ENCODE data around the gene CCDC68.
"Not testable (repeated sequence)": the region's sequence is repeated elsewhere in the genome, so short reads cannot be mapped to it uniquely, and the experiment has no call there.

Gene CCDC68, protein sequence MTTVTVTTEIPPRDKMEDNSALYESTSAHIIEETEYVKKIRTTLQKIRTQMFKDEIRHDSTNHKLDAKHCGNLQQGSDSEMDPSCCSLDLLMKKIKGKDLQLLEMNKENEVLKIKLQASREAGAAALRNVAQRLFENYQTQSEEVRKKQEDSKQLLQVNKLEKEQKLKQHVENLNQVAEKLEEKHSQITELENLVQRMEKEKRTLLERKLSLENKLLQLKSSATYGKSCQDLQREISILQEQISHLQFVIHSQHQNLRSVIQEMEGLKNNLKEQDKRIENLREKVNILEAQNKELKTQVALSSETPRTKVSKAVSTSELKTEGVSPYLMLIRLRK

GRCh38 chr18:54958704-54959625 lies at the start of gene CCDC68:
Gene CCDC68, minus strand, starts transcription at chr18:54959461. Its CDS starts 16,670 bp downstream, at chr18:54942791.
- no peak for DNase-seq

GRCh38 chr18:55007602-55008001 lies 48.3 kb upstream of the CCDC68 start:
- no peak for DNase-seq

DNA sequence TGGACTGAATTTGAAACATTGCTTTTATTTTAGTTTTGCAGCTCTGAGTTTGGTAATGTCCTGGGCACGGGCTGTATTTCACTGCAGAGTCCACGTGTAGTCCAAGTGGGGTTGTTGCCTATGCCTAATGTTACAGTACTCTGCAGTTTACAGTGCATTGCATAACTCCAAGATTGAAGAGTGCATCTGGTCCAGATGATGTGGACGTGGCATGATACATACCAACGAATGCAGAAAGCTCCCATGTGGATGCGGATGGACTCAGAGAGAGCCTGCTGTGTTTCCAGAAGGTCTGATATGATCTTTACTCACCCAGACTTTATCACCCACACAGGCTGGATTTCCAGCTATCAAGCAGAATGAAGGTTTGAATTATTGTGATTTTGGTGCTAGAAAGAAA lies 44.4 kb upstream of the CCDC68 start:
- no peak for DNase-seq

DNA sequence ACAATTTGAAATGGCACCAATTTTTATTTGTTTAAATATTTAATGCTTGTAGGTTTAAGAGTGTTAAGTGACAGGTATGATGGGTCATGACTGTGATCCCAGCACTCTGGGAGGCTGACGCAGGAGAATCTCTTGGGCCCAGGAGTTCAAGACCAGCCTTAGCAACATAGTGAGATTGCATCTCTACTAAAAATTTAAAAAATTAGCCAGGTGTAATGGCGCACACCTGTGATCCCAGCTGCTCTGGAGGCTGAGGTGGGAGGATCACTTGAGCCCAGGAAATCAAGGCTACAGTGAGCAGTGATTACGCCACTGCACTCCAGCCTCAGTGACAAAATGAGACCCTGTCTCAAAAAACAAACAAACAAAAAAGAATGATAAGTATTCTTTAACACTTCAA lies 43.0 kb upstream of the CCDC68 start:
- no peak for DNase-seq

- DNase-seq, result no peak
Observed at GRCh38 chr18:55001394-55002024, 42.2 kb upstream of the CCDC68 start.

DNA sequence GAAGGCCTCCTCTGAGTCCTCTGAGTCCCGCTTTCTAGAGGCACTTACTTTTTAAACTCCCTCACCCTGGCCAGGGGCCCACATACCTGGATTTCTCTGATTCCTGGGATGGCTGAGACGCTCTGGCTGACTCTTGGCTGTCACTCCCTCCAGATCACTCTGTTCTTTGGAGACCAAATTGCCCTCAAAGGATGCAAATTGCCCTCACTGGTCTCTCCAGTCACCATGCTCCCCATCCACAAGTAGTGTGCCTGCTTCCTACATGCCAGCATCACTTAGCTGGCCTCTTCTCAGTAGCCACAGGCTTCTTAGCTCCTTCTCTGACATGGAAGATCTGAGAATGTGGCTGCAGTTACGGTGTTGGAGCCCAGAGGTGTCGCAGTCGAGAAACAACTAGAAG lies 41.3 kb upstream of the CCDC68 start:
- no peak for DNase-seq

DNA sequence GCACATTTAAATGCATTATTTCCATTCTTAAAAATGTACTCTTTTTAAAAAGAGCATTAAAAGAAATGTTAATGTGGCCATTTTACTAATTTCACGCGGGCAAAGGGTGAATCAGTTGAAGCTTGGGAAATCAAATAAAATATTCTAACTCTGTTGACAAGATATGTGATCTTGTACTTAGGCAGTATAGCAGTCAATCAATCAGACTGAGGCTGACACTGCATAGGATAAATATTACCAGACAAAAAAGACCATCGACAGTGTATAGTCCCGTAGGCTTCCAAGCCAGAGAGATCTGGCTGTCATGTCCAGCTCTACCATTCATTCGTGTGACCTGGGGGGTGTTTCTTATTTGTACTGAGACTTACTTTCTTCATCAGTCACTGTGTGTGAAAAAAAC lies 39.8 kb upstream of the CCDC68 start:
- DNase-seq, result no peak

- DNase-seq, result no peak
Observed at GRCh38 chr18:54995421-54996143, 36.3 kb upstream of the CCDC68 start.

- DNase-seq, result no peak
Observed at GRCh38 chr18:54991981-54992380, 32.7 kb upstream of the CCDC68 start.

- no peak for DNase-seq
Observed at GRCh38 chr18:54984908-54985307, 25.6 kb upstream of the CCDC68 start.

DNA sequence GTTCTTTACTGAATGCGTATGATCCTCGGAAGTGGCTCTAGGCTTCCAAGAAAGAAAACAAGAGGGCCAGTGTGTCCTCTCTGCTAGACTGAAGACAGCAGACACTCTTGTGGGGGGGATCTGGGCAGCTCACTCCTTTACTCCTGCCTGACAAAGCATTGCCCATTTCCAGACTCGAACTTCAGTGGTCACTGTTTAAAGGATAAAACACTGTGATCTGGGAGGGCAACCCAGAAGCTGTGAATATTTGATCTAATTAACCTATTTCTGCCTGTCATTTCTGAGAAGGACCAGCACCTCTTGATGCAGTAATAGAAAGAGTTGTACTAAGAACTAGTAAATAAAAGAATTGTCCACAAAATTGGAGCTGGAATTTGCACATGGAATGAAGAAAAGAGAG lies 24.5 kb upstream of the CCDC68 start:
- DNase-seq, result no peak

- DNase-seq, result no peak
Observed at GRCh38 chr18:54983041-54983686, 23.9 kb upstream of the CCDC68 start.

- DNase-seq, result no peak
Observed at GRCh38 chr18:54981076-54981475, 21.8 kb upstream of the CCDC68 start.

DNA sequence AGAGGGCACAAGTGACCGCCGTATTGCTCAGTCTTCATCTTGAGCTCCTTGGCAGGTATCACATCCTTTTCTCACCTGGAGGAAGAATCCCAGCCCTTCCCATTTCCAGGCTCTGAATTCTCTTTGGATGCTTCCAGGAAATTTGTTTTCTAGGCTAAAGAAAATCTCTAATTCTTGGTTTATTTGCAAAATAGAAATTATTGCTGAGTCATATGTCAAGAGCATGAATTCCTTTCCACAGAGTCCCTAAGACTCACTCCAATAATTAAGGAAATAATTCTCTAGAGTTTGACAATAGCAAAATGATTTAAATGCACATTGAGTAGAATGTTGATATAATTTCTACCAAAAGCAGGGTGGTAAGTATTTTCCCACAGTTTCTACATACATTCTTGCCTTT lies 16.3 kb upstream of the CCDC68 start:
- no peak for DNase-seq

GRCh38 chr18:54973046-54973445 lies 13.8 kb upstream of the CCDC68 start:
- no peak for DNase-seq

DNA sequence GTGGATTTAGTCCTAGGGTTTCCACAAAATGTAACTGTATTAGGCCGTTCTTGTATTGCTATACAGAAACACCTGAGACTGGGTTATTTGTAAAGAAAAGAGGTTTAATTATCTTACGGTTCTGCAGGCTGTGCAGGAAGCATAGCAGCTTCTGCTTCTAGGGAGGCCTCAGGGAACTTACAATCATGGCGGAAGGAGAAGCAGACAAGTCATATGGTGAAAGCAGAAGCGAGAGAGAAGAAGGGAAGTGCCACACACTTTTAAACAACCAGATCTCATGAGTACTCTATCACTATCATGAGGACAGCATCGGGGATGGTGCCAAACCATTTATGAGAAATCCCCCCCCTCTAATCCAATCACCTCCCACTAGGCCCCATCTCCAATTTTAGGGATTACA lies 9.5 kb upstream of the CCDC68 start:
- no peak for DNase-seq

GRCh38 chr18:54968237-54968636 lies 9.0 kb upstream of the CCDC68 start:
- DNase-seq, result not testable (repeated sequence)

DNA sequence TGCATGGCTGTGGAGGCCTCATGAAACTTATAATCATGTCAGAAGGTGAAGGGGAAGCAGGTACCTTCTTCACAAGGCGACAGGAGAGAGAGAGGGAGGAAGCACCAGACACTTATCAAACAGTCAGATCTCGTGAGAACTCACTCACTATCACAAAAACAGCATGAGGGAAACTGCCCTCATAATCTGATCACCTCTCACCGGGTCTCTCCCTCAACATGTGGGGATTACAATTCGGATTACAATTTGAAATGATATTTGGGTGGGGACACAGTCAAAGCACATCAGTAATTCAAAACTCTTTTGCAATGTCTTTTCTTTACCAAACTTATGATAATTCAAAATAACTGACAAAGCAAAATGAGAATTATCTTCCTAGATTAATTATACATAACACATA lies 8.5 kb upstream of the CCDC68 start:
- DNase-seq, result no peak

- no peak for DNase-seq
Observed at GRCh38 chr18:54964741-54965140, 5.5 kb upstream of the CCDC68 start.

GRCh38 chr18:54962919-54963645 lies 3.8 kb upstream of the CCDC68 start:
- DNase-seq, result no peak

- DNase-seq, result no peak
Observed at GRCh38 chr18:54961868-54962267, 2.6 kb upstream of the CCDC68 start.

DNA sequence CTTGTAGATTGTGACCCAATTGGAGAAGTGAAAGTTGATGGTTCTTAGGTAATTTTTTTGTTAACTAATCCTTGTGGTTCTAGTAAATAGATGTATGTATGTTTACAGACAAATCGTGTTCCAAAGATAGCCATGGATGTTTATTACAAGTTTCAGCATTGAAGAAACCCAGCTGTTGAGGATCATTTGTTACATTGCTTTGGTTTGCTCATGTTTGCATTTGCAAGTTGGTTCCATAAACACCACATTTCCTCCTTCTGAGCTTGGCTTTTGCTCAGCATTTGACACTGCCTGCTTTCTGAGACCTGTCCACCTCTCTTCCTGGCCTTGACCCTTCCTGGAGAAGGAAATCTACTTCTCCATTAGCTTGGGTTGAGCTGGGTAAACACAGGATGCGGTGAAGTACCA lies 1.8 kb upstream of the CCDC68 start:
- DNase-seq, result no peak
